D721Med (cell line): ENCODE data around the gene ARHGEF10L.

Experiments
- DNase-seq: peaks from one replicate; pipeline ENCODE4 v3.0.0; 2011; ENCODE audit warnings: low spot score; ENCODE audit not compliant: insufficient read length
- FAIRE-seq: peaks from 2 replicates; lab custom pipeline; 2011; peaks lifted over from hg19 to GRCh38; lab: Jason Lieb, UNC
- CTCF ChIP-seq: IDR thresholded peaks from 2 replicates; pipeline ENCODE4 v1.5.1; 2012; ENCODE audit warnings: mild to moderate bottlenecking, control low read depth; ENCODE audit not compliant: insufficient read depth; ENCODE audit errors: missing control alignments

Gene ARHGEF10L

GRCh38 chr1:17654519-17654918 is 115.0 kb downstream of the ARHGEF10L start:
- TF ChIP-seq CTCF, result no peak
- DNase-seq, result no peak
- FAIRE-seq, result no peak

GRCh38 chr1:17655169-17655568 is 115.7 kb downstream of the ARHGEF10L start:
- FAIRE-seq (no peak), DNase-seq (no peak)
- no peak for TF ChIP-seq CTCF

GRCh38 chr1:17655922-17656321 is 116.4 kb downstream of the ARHGEF10L start:
- no peak for DNase-seq
- no peak for FAIRE-seq
- TF ChIP-seq CTCF, result no peak

GRCh38 chr1:17657436-17657835 is 117.9 kb downstream of the ARHGEF10L start:
- FAIRE-seq (no peak), DNase-seq (no peak)
- TF ChIP-seq CTCF, result no peak

GRCh38 chr1:17658837-17659236 is 119.3 kb downstream of the ARHGEF10L start:
- FAIRE-seq, result no peak

GRCh38 chr1:17661546-17662157 is 122.2 kb downstream of the ARHGEF10L start:
- DNase-seq (peak; percentile 60), FAIRE-seq (no peak)
- peak; percentile 83 for TF ChIP-seq CTCF

More at GRCh38 chr1:17658837-17659236, 119.3 kb downstream of the ARHGEF10L start:
- no peak for TF ChIP-seq CTCF
- DNase-seq, result no peak

DNA sequence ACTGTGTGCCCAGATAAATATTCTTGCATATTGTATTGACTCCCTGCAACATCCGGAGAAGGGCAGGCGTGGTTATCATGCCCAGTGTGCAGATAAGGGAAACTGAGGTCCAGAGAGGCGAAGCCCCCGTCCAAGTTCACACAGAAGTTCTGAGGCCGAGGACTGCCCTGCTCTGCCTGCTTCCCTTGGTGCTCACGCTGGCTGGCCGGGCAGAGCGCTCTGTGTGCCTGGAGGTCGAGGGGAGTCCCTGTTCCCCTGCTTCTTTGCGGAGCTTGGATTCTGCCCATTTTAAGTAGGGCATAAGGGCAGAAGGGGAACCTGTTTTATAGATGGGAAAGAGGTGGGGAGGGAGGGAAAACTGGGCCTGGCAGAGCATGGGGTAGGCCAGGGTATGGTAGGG is 122.8 kb downstream of the ARHGEF10L start:
- DNase-seq (no peak), FAIRE-seq (no peak)
- no peak for TF ChIP-seq CTCF
